WERI-Rb-1 (cell line): ENCODE measurements around the gene IL6R.
"Not testable (repeated sequence)": the region's sequence is repeated elsewhere in the genome, so short reads cannot be mapped to it uniquely, and the experiment has no call there.

Source experiments
- DNase-seq: peaks from one replicate; pipeline ENCODE4 v3.0.0-alpha.2; 2020
- H3K27ac ChIP-seq: fragments of 250-450 bp; sonication (Bioruptor Pico); 2 replicates; pipeline ENCODE4 v1.5.1; 2020; ENCODE audit warnings: mild to moderate bottlenecking, moderate library complexity
- H3K27me3 ChIP-seq: fragments of 250-450 bp; sonication (Bioruptor Pico); 2 replicates; pipeline ENCODE4 v1.5.1; 2021; ENCODE audit warnings: mild to moderate bottlenecking, low read depth, moderate library complexity; ENCODE audit not compliant: insufficient read depth, severe bottlenecking
- H3K36me3 ChIP-seq: fragments of 250-450 bp; sonication (Bioruptor Pico); 2 replicates; pipeline ENCODE4 v1.5.1; 2020; ENCODE audit warnings: mild to moderate bottlenecking, moderate library complexity
- H3K4me3 ChIP-seq: 2 replicates; pipeline ENCODE4 v1.5.1; 2011; ENCODE audit warnings: low read depth, mild to moderate bottlenecking, control low read depth, low read length
- H3K9me3 ChIP-seq: fragments of 250-450 bp; sonication (Bioruptor Pico); 2 replicates; pipeline ENCODE4 v1.5.1; 2021; ENCODE audit warnings: mild to moderate bottlenecking, moderate library complexity; ENCODE audit not compliant: severe bottlenecking
- TF ChIP-seq, protein P1 (sequence below): IDR thresholded peaks from 2 replicates; pipeline ENCODE4 v1.5.1; 2011; ENCODE audit warnings: low read depth, mild to moderate bottlenecking, control low read depth, inconsistent platforms, low read length

Gene IL6R

DNA sequence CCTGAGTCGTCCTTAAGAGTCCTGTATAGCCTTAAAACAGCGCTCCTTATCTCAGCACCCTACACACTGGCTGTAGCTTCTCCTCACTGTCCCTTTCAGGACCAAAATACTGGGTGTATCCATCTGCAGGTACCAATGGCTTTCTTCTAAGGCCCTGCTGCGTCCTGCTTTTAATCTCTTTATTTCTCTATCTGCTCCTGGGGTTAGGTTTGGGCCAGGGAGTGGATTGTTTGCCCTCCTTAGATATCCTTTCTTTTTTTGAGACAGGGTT is 12.1 kb downstream of the IL6R start:
- H3K27ac ChIP-seq: no peak overlapping the region
- no peak for DNase-seq
- H3K27me3 ChIP-seq: peaks cover 84% of the 10 kb centered on the region

DNA sequence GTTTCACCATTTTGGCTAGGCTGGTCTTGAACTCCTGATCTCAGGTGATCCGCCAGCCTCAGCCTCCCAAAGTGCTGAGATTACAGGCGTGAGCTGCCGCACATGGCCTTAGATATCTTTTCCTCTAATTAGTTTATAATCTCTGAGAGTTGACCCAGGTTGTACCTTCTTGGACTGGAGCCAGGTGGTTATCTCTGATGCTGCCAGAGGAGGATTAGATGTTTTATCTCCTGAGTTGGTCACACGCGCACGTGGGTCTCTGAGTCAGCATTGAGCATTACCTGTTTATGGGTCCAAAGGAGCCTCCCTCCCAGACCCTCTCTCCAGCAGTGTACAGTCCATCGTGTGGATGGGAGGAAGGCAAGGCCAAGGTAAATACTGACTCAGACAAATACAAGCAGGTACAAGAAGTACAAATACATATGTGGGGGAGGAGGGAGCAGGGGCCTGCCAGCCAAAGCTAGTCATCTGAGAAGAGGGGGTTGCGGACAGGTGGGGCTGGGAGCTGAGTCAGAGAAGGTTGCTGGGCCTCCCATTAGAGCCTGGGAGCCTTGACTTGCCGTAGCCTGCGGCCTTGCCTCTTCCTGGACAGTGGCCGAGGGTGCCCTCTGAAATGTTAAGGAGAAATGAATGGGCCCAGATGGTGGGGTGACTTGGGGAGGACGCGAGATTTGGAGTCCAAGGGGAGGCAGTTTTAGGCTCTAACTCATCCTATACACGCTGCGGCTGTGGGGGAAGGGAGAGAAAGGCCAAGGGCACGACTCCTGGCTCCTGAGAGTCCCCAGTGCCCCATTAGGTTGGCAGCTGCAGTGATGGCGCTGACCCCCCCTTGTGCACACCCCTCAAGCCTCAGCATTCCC is 13.1 kb downstream of the IL6R start:
- no peaks in the 10 kb centered on the region for H3K36me3 ChIP-seq
- TF ChIP-seq, protein P1, sequence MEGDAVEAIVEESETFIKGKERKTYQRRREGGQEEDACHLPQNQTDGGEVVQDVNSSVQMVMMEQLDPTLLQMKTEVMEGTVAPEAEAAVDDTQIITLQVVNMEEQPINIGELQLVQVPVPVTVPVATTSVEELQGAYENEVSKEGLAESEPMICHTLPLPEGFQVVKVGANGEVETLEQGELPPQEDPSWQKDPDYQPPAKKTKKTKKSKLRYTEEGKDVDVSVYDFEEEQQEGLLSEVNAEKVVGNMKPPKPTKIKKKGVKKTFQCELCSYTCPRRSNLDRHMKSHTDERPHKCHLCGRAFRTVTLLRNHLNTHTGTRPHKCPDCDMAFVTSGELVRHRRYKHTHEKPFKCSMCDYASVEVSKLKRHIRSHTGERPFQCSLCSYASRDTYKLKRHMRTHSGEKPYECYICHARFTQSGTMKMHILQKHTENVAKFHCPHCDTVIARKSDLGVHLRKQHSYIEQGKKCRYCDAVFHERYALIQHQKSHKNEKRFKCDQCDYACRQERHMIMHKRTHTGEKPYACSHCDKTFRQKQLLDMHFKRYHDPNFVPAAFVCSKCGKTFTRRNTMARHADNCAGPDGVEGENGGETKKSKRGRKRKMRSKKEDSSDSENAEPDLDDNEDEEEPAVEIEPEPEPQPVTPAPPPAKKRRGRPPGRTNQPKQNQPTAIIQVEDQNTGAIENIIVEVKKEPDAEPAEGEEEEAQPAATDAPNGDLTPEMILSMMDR: no peak
- H3K27me3 ChIP-seq: peaks cover 81% of the 10 kb centered on the region
- no peaks in the 10 kb centered on the region for H3K9me3 ChIP-seq
- no peak overlapping the region for H3K27ac ChIP-seq
- DNase-seq: peak; percentile 96
- H3K4me3 ChIP-seq: no peak overlapping the region

More for the DNA sequence above, 12.1 kb downstream of the IL6R start:
- H3K4me3 ChIP-seq: no peak overlapping the region
- TF ChIP-seq, protein P1: no peak
- H3K9me3 ChIP-seq: no peaks in the 10 kb centered on the region
- H3K36me3 ChIP-seq: no peaks in the 10 kb centered on the region

DNA sequence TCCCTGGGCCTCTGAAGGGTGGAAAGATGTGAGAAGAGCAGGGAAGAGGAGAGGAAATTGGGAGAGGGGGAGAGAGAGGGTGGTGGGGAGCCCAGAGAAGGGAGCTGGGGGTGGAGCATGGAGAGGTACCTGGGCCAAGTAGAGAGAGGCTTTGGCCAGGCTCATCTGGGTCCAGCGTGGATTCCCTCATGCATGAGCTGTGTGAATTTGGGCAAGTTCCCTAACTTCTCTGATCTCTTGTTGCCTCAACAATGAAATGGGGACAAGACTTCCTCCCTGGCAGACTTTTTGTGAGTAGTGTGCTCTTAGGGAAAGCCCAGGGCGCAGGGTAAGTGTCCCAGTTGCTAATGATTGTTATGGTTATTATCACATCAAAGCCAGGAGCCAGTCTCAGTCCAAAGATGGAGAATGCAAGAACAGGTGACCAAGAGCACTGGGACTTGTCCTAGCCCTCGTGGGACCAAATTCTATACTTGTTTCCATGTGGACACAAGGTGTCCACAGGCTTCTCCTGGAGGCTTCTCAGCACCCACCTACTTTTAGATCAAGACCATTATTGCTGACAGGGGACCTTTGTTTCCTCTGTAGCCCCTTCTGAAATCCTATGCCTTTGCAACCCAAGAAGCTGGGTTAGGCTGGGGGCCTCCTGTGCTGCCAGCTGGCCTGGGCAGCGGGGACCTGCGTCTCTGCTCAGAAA is 13.9 kb downstream of the IL6R start:
- Histone ChIP-seq H3K27me3 (peaks cover 82% of the 10 kb centered on the region), H3K36me3 (no peaks in the 10 kb centered on the region), H3K4me3 (no peak overlapping the region), H3K27ac (no peak overlapping the region), H3K9me3 (no peaks in the 10 kb centered on the region)
- TF ChIP-seq, protein P1: no peak
- DNase-seq: no peak

DNA sequence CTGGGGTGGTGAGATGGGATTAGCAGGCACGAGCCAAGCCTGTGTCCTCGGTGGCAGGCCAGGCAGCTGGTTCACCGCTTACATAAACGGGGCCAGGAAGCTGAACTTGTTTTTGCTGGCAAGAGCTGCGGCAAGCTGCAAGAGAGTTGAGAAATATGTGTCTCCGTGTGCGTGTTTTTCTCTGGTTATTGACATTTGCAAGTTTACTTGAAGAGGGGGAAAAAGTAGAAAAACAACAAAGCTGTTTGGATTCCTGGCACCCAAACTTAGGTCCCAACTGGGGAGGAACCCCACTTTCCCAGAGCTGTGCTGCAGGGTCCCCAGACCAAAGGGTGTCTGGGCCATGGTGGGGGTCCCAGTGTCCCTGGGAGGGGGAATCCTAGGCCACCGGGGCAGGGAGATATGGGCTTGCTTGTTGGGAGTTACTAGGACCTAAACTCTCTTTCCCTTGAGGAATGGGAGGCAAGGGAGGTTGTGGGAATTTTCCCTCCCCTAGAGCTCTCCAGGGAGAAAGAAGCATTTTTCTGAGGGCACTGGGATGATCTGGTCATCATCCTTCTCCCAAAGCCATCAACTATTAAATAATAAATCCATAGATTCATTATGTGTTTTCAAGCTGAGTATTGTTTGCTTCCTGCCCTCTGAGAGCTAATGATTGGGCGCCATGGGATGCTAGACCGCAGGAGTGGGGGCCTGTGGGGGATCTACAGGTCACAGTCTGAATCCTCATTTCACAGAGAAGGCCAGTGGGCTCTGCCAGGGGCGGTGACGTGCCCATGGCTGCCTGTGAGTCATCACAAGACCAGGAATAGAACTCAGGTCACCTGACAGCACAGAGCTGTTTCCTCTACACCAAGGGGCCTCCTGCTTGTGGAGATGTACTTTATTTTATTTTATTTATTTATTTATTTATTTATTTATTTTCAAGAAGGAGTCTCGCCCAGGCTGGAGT is 14.8 kb downstream of the IL6R start:
- peak; percentile 78 for DNase-seq
- peaks cover 81% of the 10 kb centered on the region for H3K27me3 ChIP-seq
- H3K36me3 ChIP-seq: no peaks in the 10 kb centered on the region
- TF ChIP-seq, protein P1: no peak
- H3K4me3 ChIP-seq: no peak overlapping the region
- H3K27ac ChIP-seq: no peak overlapping the region
- H3K9me3 ChIP-seq: no peaks in the 10 kb centered on the region

DNA sequence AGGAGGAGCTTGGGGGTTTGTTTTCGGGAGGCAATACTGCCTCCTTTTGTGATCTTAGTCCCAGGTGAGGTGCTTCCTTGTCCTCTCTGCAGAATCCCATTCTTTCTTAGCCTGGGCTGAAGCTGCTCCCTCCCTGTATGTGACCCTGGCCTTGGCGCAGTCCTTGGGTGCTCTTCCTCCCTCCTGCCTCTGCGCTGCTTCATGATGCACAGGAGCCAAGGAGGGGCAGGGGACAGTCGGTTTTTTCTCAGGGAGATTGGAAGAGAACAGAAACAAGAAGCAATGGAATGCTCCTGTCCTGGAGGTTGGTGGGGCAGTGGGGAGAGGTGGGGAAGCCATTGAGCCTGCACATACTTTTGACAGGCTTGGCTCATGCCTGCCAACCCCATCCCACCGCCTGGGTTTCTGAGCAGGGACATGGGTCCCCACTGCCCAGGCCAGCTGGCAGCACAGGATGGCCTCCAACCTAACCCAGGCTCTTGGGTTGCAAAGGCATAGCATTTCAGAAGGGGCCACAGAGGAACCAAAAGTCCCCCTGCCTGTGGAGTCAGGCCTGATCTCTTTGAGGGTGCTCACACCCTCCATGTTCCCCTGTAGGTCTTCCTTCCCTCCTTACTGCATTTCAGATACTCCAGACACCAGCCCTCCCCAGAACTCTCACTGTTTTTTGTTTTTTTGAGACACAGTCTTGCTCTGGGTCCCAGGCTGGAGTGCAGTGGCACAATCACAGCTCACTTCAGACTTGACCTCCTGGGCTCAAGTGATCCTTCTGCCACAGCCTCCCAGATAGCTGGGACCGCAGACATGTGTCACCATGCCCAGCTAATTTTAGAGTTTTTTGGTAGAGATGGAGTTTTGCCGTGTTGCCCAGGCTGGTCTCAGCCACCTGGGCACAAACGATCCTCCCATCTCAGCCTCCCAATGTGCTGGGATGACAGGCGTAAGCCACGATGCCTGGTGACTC is 16.1 kb downstream of the IL6R start:
- TF ChIP-seq, protein P1: no peak
- Histone ChIP-seq H3K9me3 (no peaks in the 10 kb centered on the region), H3K4me3 (no peak overlapping the region), H3K27me3 (peaks cover 80% of the 10 kb centered on the region), H3K27ac (no peak overlapping the region), H3K36me3 (no peaks in the 10 kb centered on the region)
- no peak for DNase-seq

DNA sequence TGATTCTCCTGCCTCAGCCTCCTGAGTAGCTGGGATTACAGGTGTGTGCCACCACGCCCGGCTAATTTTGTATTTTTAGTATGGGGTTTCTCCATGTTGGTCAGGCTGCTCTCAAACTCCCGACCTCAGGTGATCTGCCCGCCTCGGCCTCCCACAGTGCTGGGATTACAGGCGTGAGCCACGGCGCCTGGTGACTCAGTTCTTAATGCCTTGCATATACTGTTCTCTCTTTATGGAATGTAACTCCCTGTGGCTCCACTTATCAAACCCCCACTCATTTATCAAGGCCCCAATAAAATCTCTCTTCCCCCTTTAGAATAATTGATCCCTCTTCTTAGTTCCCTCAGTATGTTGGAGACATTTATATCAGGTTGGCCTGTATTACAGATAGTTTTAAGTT is 16.9 kb downstream of the IL6R start:
- not testable (repeated sequence) for H3K9me3 ChIP-seq, H3K27ac ChIP-seq, H3K4me3 ChIP-seq, H3K36me3 ChIP-seq
- H3K27me3 ChIP-seq: peaks cover 84% of the 10 kb centered on the region
- peak; percentile 71 for DNase-seq
